Fibroblast of skin of right quadriceps (primary cell): ENCODE measurements around the gene MDGA2.

Source experiments
- DNase-seq: peaks from one replicate; pipeline ENCODE4 v3.0.0-alpha.2; 2013

MDGA2 gene

GRCh38 chr14:46840944-46841720, 834.3 kb downstream of the MDGA2 start:
- no peak for DNase-seq

GRCh38 chr14:46820291-46820690, 855.1 kb downstream of the MDGA2 start:
- no peak for DNase-seq

- DNase-seq: no peak
These were observed 856.3 kb downstream of the MDGA2 start for GRCh38 chr14:46819117-46819516.

- DNase-seq: no peak
These were observed 857.3 kb downstream of the MDGA2 start for GRCh38 chr14:46818147-46818546.

GRCh38 chr14:46793144-46793543, 882.3 kb downstream of the MDGA2 start:
- DNase-seq: no peak
